GM12878 (cell line): ENCODE measurements around the gene INAFM1. TPM values are rescaled to one million over a fixed set of nuclear protein-coding genes. Genes with fewer than 3 reads are reported as not detected.
A peak's percentile ranks its signal among the peaks of the same experiment; 100 is the strongest.

Source experiments
- ATF7 ChIP-seq: fragments of 450-650 bp; IDR thresholded peaks from 2 replicates; pipeline ENCODE4 v1.6.1; 2016; ENCODE audit warnings: low read depth, mild to moderate bottlenecking
- BHLHE40 ChIP-seq, 2 experiments: fragments of 450-650 bp in 1 of 2; IDR thresholded peaks; 2 replicates each; pipeline ENCODE4 v1.6.1; 2011 to 2017; ENCODE audit warnings: low read depth in 2 of 2, borderline replicate concordance in 1 of 2, improper control_type of control experiment in 1 of 2, low read length in 1 of 2, mild to moderate bottlenecking in 1 of 2
- BRCA1 ChIP-seq: IDR thresholded peaks from 2 replicates; pipeline ENCODE4 v1.6.1; 2011; ENCODE audit warnings: low read depth, low read length, improper control_type of control experiment
- CBX5 ChIP-seq: sonication (generic); IDR thresholded peaks from 2 replicates; pipeline ENCODE4 v1.6.1; 2016; ENCODE audit warnings: low read depth, moderate library complexity, mild to moderate bottlenecking, inconsistent platforms
- CHD2 ChIP-seq: IDR thresholded peaks from 2 replicates; pipeline ENCODE4 v1.6.1; 2011; ENCODE audit warnings: low read depth, low read length, improper control_type of control experiment, borderline replicate concordance
- CREB1 ChIP-seq: IDR thresholded peaks from 2 replicates; pipeline ENCODE4 v1.6.1; 2012; ENCODE audit warnings: low read depth, mild to moderate bottlenecking, inconsistent platforms
- CREM ChIP-seq: IDR thresholded peaks from 2 replicates; pipeline ENCODE4 v1.6.1; 2014; ENCODE audit warnings: antibody characterized with exemption, low read depth
- EED ChIP-seq: sonication (generic); IDR thresholded peaks from 2 replicates; pipeline ENCODE4 v1.6.1; 2016; ENCODE audit warnings: antibody characterized with exemption, low read depth
- EGR1 ChIP-seq, 2 experiments: IDR thresholded peaks; 1 replicate in 1 of 2; 2 replicates in 1 of 2; pipeline ENCODE4 v1.6.1; 2011 to 2012; ENCODE audit warnings: low read depth in 2 of 2, low read length in 2 of 2, borderline replicate concordance in 1 of 2, mild to moderate bottlenecking in 1 of 2, moderate library complexity in 1 of 2
- EP300 ChIP-seq, 2 experiments: fragments of 150-350 bp in 1 of 2; IDR thresholded peaks; 2 replicates each; pipeline ENCODE4 v1.6.1; 2011 to 2012; ENCODE audit warnings: low read depth in 2 of 2, low read length in 2 of 2, borderline replicate concordance in 1 of 2, improper control_type of control experiment in 1 of 2, inconsistent platforms in 1 of 2; ENCODE audit not compliant: control insufficient read depth in 1 of 2
- GABPA ChIP-seq: IDR thresholded peaks from 2 replicates; pipeline ENCODE4 v1.6.1; 2014; ENCODE audit warnings: antibody characterized with exemption, low read depth, mild to moderate bottlenecking, inconsistent platforms
- GATAD2B ChIP-seq: fragments of 450-650 bp; conservative IDR thresholded peaks from 2 replicates; pipeline ENCODE4 v1.6.1; 2017; ENCODE audit warnings: low read depth, mild to moderate bottlenecking, moderate library complexity
- IRF5 ChIP-seq: fragments of 450-650 bp; IDR thresholded peaks from 2 replicates; pipeline ENCODE4 v1.6.1; 2017; ENCODE audit warnings: borderline replicate concordance
- KDM1A ChIP-seq: fragments of 200-600 bp; sonication (generic); IDR thresholded peaks from 2 replicates; pipeline ENCODE4 v1.6.1; 2016; ENCODE audit warnings: borderline replicate concordance
- MEF2B ChIP-seq: fragments of 450-650 bp; IDR thresholded peaks from 2 replicates; pipeline ENCODE4 v1.6.1; 2018; ENCODE audit warnings: mild to moderate bottlenecking, moderate library complexity; ENCODE audit not compliant: partially characterized antibody, poor library complexity, severe bottlenecking
- MTA2 ChIP-seq: fragments of 450-650 bp; IDR thresholded peaks from 2 replicates; pipeline ENCODE4 v1.6.1; 2016; ENCODE audit warnings: low read depth, mild to moderate bottlenecking, moderate library complexity
- NBN ChIP-seq: fragments of 450-650 bp; IDR thresholded peaks from 2 replicates; pipeline ENCODE4 v1.6.1; 2016
- NKRF ChIP-seq: fragments of 450-650 bp; conservative IDR thresholded peaks from 2 replicates; pipeline ENCODE4 v1.6.1; 2017; ENCODE audit warnings: mild to moderate bottlenecking, moderate library complexity
- PAX5 ChIP-seq: IDR thresholded peaks from 2 replicates; pipeline ENCODE4 v1.6.1; 2011; ENCODE audit warnings: low read depth, low read length, borderline replicate concordance
- SKIL ChIP-seq: fragments of 450-650 bp; IDR thresholded peaks from 2 replicates; pipeline ENCODE4 v1.6.1; 2017; ENCODE audit warnings: mild to moderate bottlenecking, low read depth, inconsistent platforms; ENCODE audit not compliant: poor library complexity, severe bottlenecking
- TBL1XR1 ChIP-seq: IDR thresholded peaks from 2 replicates; pipeline ENCODE4 v1.6.1; 2012; ENCODE audit warnings: low read depth, low read length, improper control_type of control experiment
- USF2 ChIP-seq: IDR thresholded peaks from 2 replicates; pipeline ENCODE4 v1.6.1; 2011; ENCODE audit warnings: low read depth, low read length, improper control_type of control experiment, borderline replicate concordance
- YY1 ChIP-seq: IDR thresholded peaks from 2 replicates; pipeline ENCODE4 v1.6.1; 2011; ENCODE audit warnings: low read depth, mild to moderate bottlenecking, low read length
- ZNF24 ChIP-seq: fragments of 450-650 bp; IDR thresholded peaks from 2 replicates; pipeline ENCODE4 v1.6.1; 2017; ENCODE audit warnings: antibody characterized with exemption, mild to moderate bottlenecking
- polyA plus RNA-seq, 11 experiments: library from polyadenylated mRNA; depleted of rRNA in 4 of 11; unstranded in 6 of 11; stranded (reverse) in 5 of 11; fragments of >200 nt; fragmentation: Nextera tagmentation in 4 of 11; fragmentation: Illumina TruSeq in 1 of 11; extraction: Ambion mirVana in 4 of 11; extraction: Trizol in 1 of 11; gene quantifications; 1 replicate in 1 of 11; 2 replicates in 10 of 11; pipeline versions ENCODE4 v1.2.1 to v1.2.3, GENCODE V29; 2011 to 2016; ENCODE audit warnings: inconsistent platforms in 2 of 11, missing spikeins in 2 of 11, low read depth in 1 of 11
- total RNA-seq, 4 experiments: library from RNA; depleted of rRNA in 3 of 4; stranded (reverse); fragments of >200 nt in 3 of 4; fragmentation: Illumina TruSeq in 1 of 4; extraction: Trizol in 1 of 4; gene quantifications; 2 replicates each; pipeline versions ENCODE4 v1.2.1 to v1.2.3, GENCODE V29; 2013 to 2021

Gene INAFM1
- total and polyA plus RNA-seq, 10 of the 15 experiments (the other 5 are each of a cell fraction or from before 2014, with no cell fraction given), result 0.57 to 6.8 (median 1.1) TPM; not detected in 1

GRCh38 chr19:47231215-47232054 lies 43.2 kb upstream of the INAFM1 start (continued):
- TF ChIP-seq NKRF, result peak; percentile 28; the same call in 1 of the 2 replicates
- TF ChIP-seq SKIL, result peak; percentile 83
- no peak for TF ChIP-seq ATF7
- peak; percentile 87 for TF ChIP-seq NBN
- peak; percentile 79 for TF ChIP-seq CHD2
- TF ChIP-seq MEF2B, result peak; percentile 30
- TF ChIP-seq BRCA1, result no peak
- TF ChIP-seq EGR1 (IDR thresholded peaks at IDR 0.05; ENCODE audit: borderline replicate concordance in 1 of 2, low read depth in 2 of 2, low read length in 2 of 2), result peak in 1 of 2 experiments; percentile 73; a peak in 2 of 3 replicates
- peak; percentile 66 for TF ChIP-seq GATAD2B
- TF ChIP-seq CREM, result peak; percentile 52
- peak; percentile 45 for TF ChIP-seq MTA2
- TF ChIP-seq BHLHE40 (IDR thresholded peaks at IDR 0.05; ENCODE audit: borderline replicate concordance in 1 of 2, low read depth in 2 of 2, low read length in 1 of 2), result peak; percentile 90 to 97
- no peak for TF ChIP-seq CBX5
- no peak for TF ChIP-seq GABPA
- TF ChIP-seq IRF5, result no peak
- TF ChIP-seq CREB1, result peak; percentile 81; the same call in 1 of the 2 replicates
- peak; percentile 75 for TF ChIP-seq PAX5
- peak; percentile 72; the same call in 1 of the 2 replicates for TF ChIP-seq TBL1XR1
- no peak for TF ChIP-seq ZNF24
- peak; percentile 34; the same call in 1 of the 2 replicates for TF ChIP-seq USF2
- TF ChIP-seq YY1, result no peak
- TF ChIP-seq KDM1A, result no peak
- 0 out of 4 replicates have a peak, but pooled peaks of 1 of the 2 experiments have one; percentile 54 for TF ChIP-seq EP300 (IDR thresholded peaks at IDR 0.05; ENCODE audit: borderline replicate concordance in 1 of 2, control insufficient read depth in 1 of 2, low read depth in 2 of 2, low read length in 2 of 2)
- 0 out of 2 replicates have a peak, but pooled peaks have one; percentile 19 for TF ChIP-seq EED
